ENCODE data around the gene VPS26C.

VPS26C gene

GRCh38 chr21:37208741-37209225 is 58.4 kb downstream of the VPS26C start:
- TF ChIP-seq GATA1 (IDR thresholded peaks at IDR 0.05; ENCODE audit: low read depth, low read length) (no peak), POLR2A (IDR thresholded peaks at IDR 0.05; ENCODE audit: low read length) (no peak)
- no peak for DNase-seq

GRCh38 chr21:37208056-37208721 is 58.9 kb downstream of the VPS26C start:
- DNase-seq: peak; percentile 22 to 24
- TF ChIP-seq POLR2A (IDR thresholded peaks at IDR 0.05; ENCODE audit: low read length): no peak
- no peak for TF ChIP-seq GATA1 (IDR thresholded peaks at IDR 0.05; ENCODE audit: low read depth, low read length)

GRCh38 chr21:37207441-37208009 is 59.6 kb downstream of the VPS26C start:
- DNase-seq: no peak
- TF ChIP-seq GATA1 (IDR thresholded peaks at IDR 0.05; ENCODE audit: low read depth, low read length): no peak
- no peak for TF ChIP-seq POLR2A (IDR thresholded peaks at IDR 0.05; ENCODE audit: low read length)

GRCh38 chr21:37206496-37206895 is 60.6 kb downstream of the VPS26C start:
- no peak for DNase-seq
- TF ChIP-seq POLR2A (IDR thresholded peaks at IDR 0.05; ENCODE audit: low read length) (no peak), GATA1 (IDR thresholded peaks at IDR 0.05; ENCODE audit: low read depth, low read length) (no peak)

DNA sequence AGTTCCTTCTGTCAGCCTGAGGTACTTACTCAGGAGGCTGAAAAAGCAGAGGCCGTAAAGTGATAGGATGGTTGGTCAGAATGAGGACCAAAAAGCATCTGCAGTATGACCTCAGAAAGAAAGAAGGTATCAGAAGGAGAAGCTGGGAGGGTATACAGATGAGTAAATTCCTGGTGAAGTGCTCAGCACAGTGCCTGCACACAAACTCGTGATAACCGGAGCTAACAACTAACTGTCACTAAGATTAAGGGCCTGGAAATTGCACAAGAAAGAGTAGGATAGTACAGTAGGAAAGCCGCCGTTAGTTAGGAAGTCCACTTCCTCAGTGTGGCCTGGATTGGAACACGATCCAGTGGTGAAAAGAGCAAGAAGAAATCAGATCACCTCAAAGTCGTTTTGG is 62.6 kb downstream of the VPS26C start:
- DNase-seq: no peak

DNA sequence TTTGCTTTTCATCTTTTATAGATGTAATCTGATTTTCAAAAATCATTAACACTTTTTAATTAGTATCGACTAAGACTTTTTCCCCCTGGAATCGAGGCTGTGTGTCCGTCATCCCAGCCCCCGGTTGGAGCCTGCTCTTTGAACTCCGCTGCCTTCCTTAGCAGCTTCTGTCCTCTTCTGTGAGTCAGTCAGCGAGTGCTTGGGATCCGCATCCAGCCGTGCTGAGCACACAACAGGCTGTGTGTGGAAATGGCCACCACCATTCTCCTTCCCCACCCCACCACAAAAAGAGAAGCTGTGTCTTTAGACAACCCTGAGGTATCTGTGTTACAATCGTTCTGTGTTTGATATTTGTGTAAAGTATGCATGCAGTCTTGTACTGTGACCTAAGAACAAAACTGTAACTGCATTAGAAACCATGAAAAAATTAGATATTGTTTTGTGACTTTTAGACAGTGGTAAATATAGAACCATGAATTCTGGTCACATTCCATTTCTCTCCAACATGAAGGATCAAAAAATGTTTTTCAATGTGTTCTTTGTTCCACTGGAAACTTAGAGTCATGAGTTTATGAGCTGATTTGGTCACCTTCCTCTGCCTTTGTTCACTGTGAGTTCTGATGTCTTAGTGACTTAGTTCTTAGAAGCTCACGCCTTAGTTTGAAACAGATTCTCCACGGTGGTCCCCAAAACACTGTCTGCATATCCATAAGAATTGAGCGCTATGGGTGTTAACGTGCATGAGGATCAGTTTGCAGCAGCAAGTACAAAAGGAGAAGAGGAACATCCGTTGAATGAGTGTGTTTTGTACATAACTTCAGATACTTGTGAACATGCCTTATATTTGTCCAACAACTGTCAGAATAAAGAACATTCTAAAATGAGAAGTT is 64.7 kb downstream of the VPS26C start:
- TF ChIP-seq POLR2A (IDR thresholded peaks at IDR 0.05; ENCODE audit: low read length) (no peak), GATA1 (IDR thresholded peaks at IDR 0.05; ENCODE audit: low read depth, low read length) (no peak)
- DNase-seq: no peak

More for the DNA sequence above, 62.6 kb downstream of the VPS26C start:
- no peak for TF ChIP-seq GATA1 (IDR thresholded peaks at IDR 0.05; ENCODE audit: low read depth, low read length)
- TF ChIP-seq POLR2A (IDR thresholded peaks at IDR 0.05; ENCODE audit: low read length): no peak

GRCh38 chr21:37200641-37201480 is 66.3 kb downstream of the VPS26C start:
- no peak for TF ChIP-seq POLR2A (IDR thresholded peaks at IDR 0.05; ENCODE audit: low read length)
- TF ChIP-seq GATA1 (IDR thresholded peaks at IDR 0.05; ENCODE audit: low read depth, low read length): no peak
- no peak for DNase-seq

DNA sequence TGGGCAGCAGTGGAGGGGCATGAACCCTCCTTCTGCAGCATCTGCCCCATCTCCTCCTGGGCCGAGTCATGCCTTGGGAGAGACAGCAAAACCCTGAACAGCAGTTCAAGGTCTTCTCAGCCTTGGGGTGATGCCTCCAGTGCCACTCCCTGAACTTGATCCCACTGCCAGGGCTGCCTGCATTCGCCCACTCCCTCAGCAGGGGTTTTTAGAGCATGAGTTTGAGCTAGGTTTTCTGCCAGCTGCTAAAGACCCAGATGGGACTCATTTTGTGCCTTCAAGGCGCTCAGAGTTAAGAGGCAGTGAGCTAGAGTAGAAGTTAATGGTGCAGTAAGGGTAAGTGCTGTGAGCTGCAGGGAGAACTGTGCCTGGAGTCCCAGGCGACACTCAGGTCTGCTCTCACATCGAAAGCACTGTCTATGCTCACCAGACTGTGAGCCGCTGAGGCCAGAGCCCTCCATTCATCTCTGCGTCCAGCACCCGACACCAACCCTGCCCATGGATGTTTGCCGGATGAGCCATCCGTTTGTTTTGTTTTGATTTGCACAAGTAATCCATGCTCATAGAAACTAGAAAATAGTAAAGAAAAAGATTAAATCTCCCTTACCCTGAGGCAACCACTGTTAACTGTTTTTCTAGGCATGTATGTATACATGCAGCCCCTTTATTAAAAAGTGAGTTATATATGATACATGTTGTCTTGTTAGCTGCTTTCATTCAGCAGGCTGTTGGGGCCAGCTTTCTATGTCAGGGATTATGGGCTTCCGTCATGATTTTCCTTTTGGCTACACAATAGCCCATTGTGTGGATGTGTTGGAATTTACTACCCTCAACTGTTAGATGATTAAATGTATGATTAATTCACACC is 67.8 kb downstream of the VPS26C start:
- DNase-seq: no peak
- TF ChIP-seq POLR2A (IDR thresholded peaks at IDR 0.05; ENCODE audit: low read length) (no peak), GATA1 (IDR thresholded peaks at IDR 0.05; ENCODE audit: low read depth, low read length) (no peak)

DNA sequence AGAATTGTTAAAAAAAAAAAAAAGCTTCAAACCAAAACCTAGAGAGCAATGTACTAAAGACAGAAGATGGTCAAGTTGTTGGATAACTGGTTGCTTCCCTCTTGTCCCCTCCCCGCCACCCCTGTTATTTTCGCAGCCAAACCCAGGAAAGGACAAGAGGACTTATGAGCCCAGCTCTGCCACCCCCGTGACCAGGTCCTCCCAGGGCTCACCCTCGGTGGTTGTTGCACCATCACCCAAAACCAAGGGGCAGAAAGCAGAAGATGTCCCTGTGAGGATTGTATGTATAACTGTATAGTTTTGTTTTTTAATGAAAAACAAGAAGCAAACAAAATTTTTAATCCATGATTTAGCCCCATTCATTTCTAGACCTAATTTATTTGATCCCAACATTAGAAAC is 69.4 kb downstream of the VPS26C start:
- DNase-seq: no peak
- TF ChIP-seq POLR2A (IDR thresholded peaks at IDR 0.05; ENCODE audit: low read length) (no peak), GATA1 (IDR thresholded peaks at IDR 0.05; ENCODE audit: low read depth, low read length) (no peak)

- no peak for TF ChIP-seq POLR2A (IDR thresholded peaks at IDR 0.05; ENCODE audit: low read length)
- no peak for TF ChIP-seq GATA1 (IDR thresholded peaks at IDR 0.05; ENCODE audit: low read depth, low read length)
- DNase-seq: no peak
Observed at GRCh38 chr21:37196847-37197246, 70.3 kb downstream of the VPS26C start.

- no peak for DNase-seq
- TF ChIP-seq POLR2A (IDR thresholded peaks at IDR 0.05; ENCODE audit: low read length): no peak
- TF ChIP-seq GATA1 (IDR thresholded peaks at IDR 0.05; ENCODE audit: low read depth, low read length): no peak
Observed at GRCh38 chr21:37195610-37196009, 71.5 kb downstream of the VPS26C start.

DNA sequence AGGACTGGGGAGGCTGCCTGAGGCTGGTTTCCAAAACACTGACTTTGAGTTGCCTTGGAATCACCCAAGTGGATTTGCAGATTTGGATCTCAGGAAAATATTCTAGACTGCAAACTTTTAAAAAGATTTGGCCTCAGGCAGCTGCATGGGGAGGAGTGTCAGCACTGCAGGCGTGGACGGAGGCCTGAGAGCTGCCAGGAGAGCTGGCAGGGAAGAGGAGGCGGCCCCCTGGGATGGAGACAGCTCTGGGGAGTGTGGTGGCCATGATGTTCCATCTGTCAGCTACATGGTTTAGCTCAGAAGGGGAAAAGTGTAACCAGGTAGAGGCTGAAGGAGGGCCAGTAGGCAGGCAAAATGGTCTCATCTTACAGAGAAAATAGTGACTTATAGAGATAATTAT is 72.1 kb downstream of the VPS26C start:
- DNase-seq: no peak
- no peak for TF ChIP-seq POLR2A (IDR thresholded peaks at IDR 0.05; ENCODE audit: low read length)
- no peak for TF ChIP-seq GATA1 (IDR thresholded peaks at IDR 0.05; ENCODE audit: low read depth, low read length)

GRCh38 chr21:37193676-37194075 is 73.5 kb downstream of the VPS26C start:
- TF ChIP-seq POLR2A (IDR thresholded peaks at IDR 0.05; ENCODE audit: low read length) (no peak), GATA1 (IDR thresholded peaks at IDR 0.05; ENCODE audit: low read depth, low read length) (no peak)

More at GRCh38 chr21:37193676-37194075, 73.5 kb downstream of the VPS26C start:
- no peak for DNase-seq
